Measurements from ENCODE around the gene LURAP1L.

DNA sequence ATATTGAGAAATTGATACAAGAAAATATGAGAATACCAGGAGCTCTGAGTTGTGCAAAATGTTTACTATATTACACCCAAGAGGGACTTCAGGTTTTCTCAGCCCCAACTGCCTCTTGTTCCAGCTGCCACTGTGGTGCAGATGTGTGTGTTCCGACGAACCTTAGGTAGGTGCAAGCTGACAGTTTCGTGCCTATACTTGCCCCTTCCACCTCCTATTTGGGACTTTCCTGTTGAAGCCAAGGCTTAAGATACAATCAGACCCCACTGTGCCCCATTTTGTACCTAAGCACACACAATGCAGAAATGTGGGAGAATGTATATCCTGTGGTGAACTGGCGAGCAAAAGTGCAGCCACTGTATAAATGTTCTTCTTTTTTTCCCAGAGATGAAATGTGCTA lies 80.2 kb downstream of the LURAP1L start:
- TF ChIP-seq, protein P1, sequence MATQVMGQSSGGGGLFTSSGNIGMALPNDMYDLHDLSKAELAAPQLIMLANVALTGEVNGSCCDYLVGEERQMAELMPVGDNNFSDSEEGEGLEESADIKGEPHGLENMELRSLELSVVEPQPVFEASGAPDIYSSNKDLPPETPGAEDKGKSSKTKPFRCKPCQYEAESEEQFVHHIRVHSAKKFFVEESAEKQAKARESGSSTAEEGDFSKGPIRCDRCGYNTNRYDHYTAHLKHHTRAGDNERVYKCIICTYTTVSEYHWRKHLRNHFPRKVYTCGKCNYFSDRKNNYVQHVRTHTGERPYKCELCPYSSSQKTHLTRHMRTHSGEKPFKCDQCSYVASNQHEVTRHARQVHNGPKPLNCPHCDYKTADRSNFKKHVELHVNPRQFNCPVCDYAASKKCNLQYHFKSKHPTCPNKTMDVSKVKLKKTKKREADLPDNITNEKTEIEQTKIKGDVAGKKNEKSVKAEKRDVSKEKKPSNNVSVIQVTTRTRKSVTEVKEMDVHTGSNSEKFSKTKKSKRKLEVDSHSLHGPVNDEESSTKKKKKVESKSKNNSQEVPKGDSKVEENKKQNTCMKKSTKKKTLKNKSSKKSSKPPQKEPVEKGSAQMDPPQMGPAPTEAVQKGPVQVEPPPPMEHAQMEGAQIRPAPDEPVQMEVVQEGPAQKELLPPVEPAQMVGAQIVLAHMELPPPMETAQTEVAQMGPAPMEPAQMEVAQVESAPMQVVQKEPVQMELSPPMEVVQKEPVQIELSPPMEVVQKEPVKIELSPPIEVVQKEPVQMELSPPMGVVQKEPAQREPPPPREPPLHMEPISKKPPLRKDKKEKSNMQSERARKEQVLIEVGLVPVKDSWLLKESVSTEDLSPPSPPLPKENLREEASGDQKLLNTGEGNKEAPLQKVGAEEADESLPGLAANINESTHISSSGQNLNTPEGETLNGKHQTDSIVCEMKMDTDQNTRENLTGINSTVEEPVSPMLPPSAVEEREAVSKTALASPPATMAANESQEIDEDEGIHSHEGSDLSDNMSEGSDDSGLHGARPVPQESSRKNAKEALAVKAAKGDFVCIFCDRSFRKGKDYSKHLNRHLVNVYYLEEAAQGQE (IDR thresholded peaks at IDR 0.05; ENCODE audit: insufficient read depth in 1 of 2, low read depth in 2 of 2, low read length in 2 of 2) = no peak
- TF ChIP-seq POLR2AphosphoS5 (IDR thresholded peaks at IDR 0.05; ENCODE audit: low read depth, low read length) (no peak), SIN3A (IDR thresholded peaks at IDR 0.05; ENCODE audit: borderline replicate concordance, insufficient read depth, low read length) (no peak), FOXP2 (optimal IDR thresholded peaks at IDR 0.05; ENCODE audit: borderline replicate concordance, extremely low read depth, extremely low read length, insufficient read depth) (no peak), TAF1 (IDR thresholded peaks at IDR 0.05; ENCODE audit: borderline replicate concordance, insufficient read depth, low read length) (no peak)

Data from PFSK-1 (cell line).